ENCODE results near the gene USP37.

The USP37 gene

DNA sequence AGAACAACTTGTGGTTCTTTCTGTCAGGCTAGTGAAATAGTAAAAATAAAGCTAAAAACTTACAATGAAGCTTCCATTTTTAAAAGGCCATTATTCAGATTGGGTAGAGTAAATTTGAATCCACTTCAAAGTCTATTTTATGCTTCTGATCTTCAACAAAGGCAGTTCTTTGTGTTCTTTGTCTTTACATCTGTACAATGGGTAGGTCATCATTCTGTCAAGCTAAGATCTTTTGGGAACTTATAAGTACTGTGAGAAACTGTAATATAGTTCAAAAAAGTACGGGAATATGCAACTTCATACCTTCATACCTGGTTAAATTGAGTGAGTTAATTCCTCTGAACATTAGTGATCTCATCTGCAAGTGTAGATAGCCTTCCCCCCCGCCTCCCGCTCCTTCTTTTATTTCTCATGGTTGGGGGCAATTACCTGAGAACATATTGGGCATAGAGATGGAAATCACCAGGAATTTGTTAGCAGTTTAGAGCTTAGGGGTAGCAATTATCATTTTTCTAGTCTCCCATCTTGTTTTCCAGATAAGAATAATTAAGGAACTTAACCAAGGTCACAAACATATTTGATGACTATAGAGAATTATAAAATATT, 10.2 kb upstream of the USP37 start:
- Histone ChIP-seq H3K4me3 (no peak overlapping the region), H3K27ac (no peak overlapping the region), H3K27me3 (no peaks in the 10 kb centered on the region), H3K4me2 (no peak overlapping the region), H3K9me3 (no peaks in the 10 kb centered on the region), H4K20me1 (peaks cover 99% of the 10 kb centered on the region), H3K9ac (no peak overlapping the region), H3K36me3 (peaks cover 86% of the 10 kb centered on the region), H3K4me1 (no peaks in the 10 kb centered on the region)
- no peak for TF ChIP-seq Cebpa-rat (IDR thresholded peaks at IDR 0.05)

GRCh38 chr2:218577482-218578220, 9.5 kb upstream of the USP37 start:
- H3K27me3 ChIP-seq: no peaks in the 10 kb centered on the region
- no peak for TF ChIP-seq Cebpa-rat (IDR thresholded peaks at IDR 0.05)
- no peaks in the 10 kb centered on the region for H3K9me3 ChIP-seq
- no peak overlapping the region for H3K4me3 ChIP-seq
- no peak overlapping the region for H3K9ac ChIP-seq
- peaks cover 86% of the 10 kb centered on the region for H3K36me3 ChIP-seq
- no peak overlapping the region for H3K27ac ChIP-seq
- H3K4me1 ChIP-seq: no peaks in the 10 kb centered on the region
- H4K20me1 ChIP-seq: peaks cover 99% of the 10 kb centered on the region
- no peak overlapping the region for H3K4me2 ChIP-seq

- no peaks in the 10 kb centered on the region for H3K9me3 ChIP-seq
Observed at GRCh38 chr2:218576854-218577253, 8.7 kb upstream of the USP37 start.

GRCh38 chr2:218570850-218571249, 2.7 kb upstream of the USP37 start:
- H3K9me3 ChIP-seq: no peaks in the 10 kb centered on the region
- peak overlapping the region; percentile 94; the same call in 1 of the 2 replicates for H3K4me3 ChIP-seq
- peak overlapping the region; percentile 91 for H3K4me2 ChIP-seq
- H3K27ac ChIP-seq: no peak overlapping the region
- peaks cover 82% of the 10 kb centered on the region for H4K20me1 ChIP-seq
- H3K36me3 ChIP-seq: peaks cover 53% of the 10 kb centered on the region
- H3K4me1 ChIP-seq: peaks cover 40% of the 10 kb centered on the region
- no peaks in the 10 kb centered on the region for H3K27me3 ChIP-seq
- no peak for TF ChIP-seq Cebpa-rat (IDR thresholded peaks at IDR 0.05)
- H3K9ac ChIP-seq: peak overlapping the region; percentile 97

More at GRCh38 chr2:218576854-218577253, 8.7 kb upstream of the USP37 start:
- H3K27ac ChIP-seq: no peak overlapping the region
- no peak overlapping the region for H3K9ac ChIP-seq
- H3K36me3 ChIP-seq: peaks cover 86% of the 10 kb centered on the region
- no peak for TF ChIP-seq Cebpa-rat (IDR thresholded peaks at IDR 0.05)
- H3K4me3 ChIP-seq: no peak overlapping the region
- peaks cover 100% of the 10 kb centered on the region for H4K20me1 ChIP-seq
- no peaks in the 10 kb centered on the region; the same call in 1 of the 2 replicates for H3K4me1 ChIP-seq
- no peaks in the 10 kb centered on the region for H3K27me3 ChIP-seq
- H3K4me2 ChIP-seq: no peak overlapping the region

DNA sequence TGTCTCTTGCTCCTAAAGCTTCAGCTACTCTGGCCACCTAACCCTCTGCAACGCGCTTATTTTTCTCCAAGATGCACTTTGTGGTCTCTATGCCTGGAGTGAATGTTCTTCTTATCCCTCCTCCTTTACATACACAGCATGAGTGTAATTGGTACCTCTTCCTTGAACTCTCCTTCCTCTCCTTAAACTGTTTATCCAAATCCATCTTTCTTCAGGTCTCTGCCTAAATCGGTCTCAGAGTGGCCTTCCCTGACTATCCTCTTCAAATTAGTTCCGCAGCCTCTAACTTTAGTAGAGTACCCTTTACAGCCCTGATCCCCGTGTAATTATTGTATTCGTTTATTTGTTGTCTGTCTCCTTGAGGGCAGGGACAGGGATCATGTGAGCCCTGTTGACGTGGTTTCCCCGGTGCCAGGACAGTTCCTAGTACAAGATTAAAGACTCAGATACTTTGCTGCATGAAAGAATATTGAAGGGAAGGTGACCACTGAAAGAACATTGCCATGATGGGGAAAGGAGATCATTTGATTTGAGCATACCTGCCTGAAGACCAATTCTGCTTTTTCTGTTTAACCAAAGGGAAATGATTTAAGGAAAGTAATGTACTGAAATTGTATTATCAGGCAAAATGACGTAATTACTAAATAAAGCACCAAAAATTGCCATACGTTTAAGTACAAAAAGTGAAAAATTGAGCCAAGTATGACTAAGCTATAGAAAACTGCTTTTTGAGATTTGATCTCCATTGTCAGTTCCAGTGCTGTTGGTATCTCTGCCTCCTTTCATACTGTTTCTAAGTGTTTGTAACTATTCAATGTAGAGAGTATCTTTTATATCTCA, 1.7 kb upstream of the USP37 start:
- peaks cover 76% of the 10 kb centered on the region for H4K20me1 ChIP-seq
- H3K9me3 ChIP-seq: no peaks in the 10 kb centered on the region
- peaks cover 43% of the 10 kb centered on the region for H3K4me1 ChIP-seq
- H3K36me3 ChIP-seq: peaks cover 48% of the 10 kb centered on the region
- no peaks in the 10 kb centered on the region for H3K27me3 ChIP-seq
- H3K4me3 ChIP-seq: peak overlapping the region; percentile 94
- H3K27ac ChIP-seq: peak overlapping the region; percentile 97
- TF ChIP-seq Cebpa-rat (IDR thresholded peaks at IDR 0.05): no peak
- H3K9ac ChIP-seq: peak overlapping the region; percentile 97
- H3K4me2 ChIP-seq: peak overlapping the region; percentile 91

- Histone ChIP-seq H3K9me3 (no peaks in the 10 kb centered on the region), H3K4me1 (peaks cover 43% of the 10 kb centered on the region), H3K4me3 (peak overlapping the region; percentile 94), H3K36me3 (peaks cover 48% of the 10 kb centered on the region), H3K27me3 (no peaks in the 10 kb centered on the region), H3K4me2 (peak overlapping the region; percentile 91), H3K27ac (peak overlapping the region; percentile 97), H3K9ac (peak overlapping the region; percentile 97), H4K20me1 (peaks cover 74% of the 10 kb centered on the region)
- no peak for TF ChIP-seq Cebpa-rat (IDR thresholded peaks at IDR 0.05)
Observed at GRCh38 chr2:218569038-218569431, 884 bp upstream of the USP37 start.

- peaks cover 73% of the 10 kb centered on the region for H4K20me1 ChIP-seq
- peak overlapping the region; percentile 87 for H3K27ac ChIP-seq
- TF ChIP-seq Cebpa-rat (IDR thresholded peaks at IDR 0.05): no peak
- peaks cover 43% of the 10 kb centered on the region for H3K4me1 ChIP-seq
- peak overlapping the region; percentile 94 for H3K4me3 ChIP-seq
- peaks cover 48% of the 10 kb centered on the region for H3K36me3 ChIP-seq
- H3K9me3 ChIP-seq: no peaks in the 10 kb centered on the region
- peak overlapping the region; percentile 91 for H3K9ac ChIP-seq
- H3K27me3 ChIP-seq: no peaks in the 10 kb centered on the region
- H3K4me2 ChIP-seq: peak overlapping the region; percentile 90
Observed at GRCh38 chr2:218567797-218568189, 358 bp downstream of the USP37 start.

DNA sequence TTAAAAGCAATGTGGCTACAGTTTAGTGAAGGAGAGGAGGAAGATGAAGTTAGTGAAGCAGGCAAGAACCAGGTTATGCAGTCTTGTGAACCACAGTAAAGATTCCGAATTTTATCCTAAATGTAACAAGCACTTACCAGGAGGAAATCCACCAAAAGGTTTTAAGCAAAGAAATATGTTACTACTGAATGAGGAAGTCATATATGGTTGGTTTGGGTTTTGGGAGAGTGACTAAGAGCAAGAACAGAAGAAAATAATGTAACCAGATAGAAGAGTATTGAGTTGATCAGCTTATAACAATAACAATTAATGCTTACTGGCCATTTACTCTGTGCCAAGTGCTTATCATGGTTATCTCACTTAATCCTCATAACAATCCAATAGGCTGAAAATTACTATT, 1.9 kb downstream of the USP37 start:
- Histone ChIP-seq H4K20me1 (peaks cover 71% of the 10 kb centered on the region), H3K36me3 (peaks cover 46% of the 10 kb centered on the region), H3K9ac (no peak overlapping the region), H3K4me3 (no peak overlapping the region), H3K4me1 (peaks cover 38% of the 10 kb centered on the region), H3K9me3 (no peaks in the 10 kb centered on the region), H3K27me3 (no peaks in the 10 kb centered on the region), H3K27ac (no peak overlapping the region), H3K4me2 (peak overlapping the region; percentile 90)
- no peak for TF ChIP-seq Cebpa-rat (IDR thresholded peaks at IDR 0.05)

- TF ChIP-seq Cebpa-rat (IDR thresholded peaks at IDR 0.05): no peak
- H3K9me3 ChIP-seq: no peaks in the 10 kb centered on the region
- no peaks in the 10 kb centered on the region for H3K27me3 ChIP-seq
- H3K9ac ChIP-seq: no peak overlapping the region
- no peak overlapping the region for H3K27ac ChIP-seq
- H3K4me2 ChIP-seq: no peak overlapping the region
- H3K4me1 ChIP-seq: peaks cover 22% of the 10 kb centered on the region
- H4K20me1 ChIP-seq: peaks cover 65% of the 10 kb centered on the region
- no peak overlapping the region for H3K4me3 ChIP-seq
- H3K36me3 ChIP-seq: peaks cover 62% of the 10 kb centered on the region
Observed at GRCh38 chr2:218564056-218564455, 4.1 kb downstream of the USP37 start.

Data from BLaER1 (cell line).